HepG2 (cell line): ENCODE results near the gene CCDC175. TPM values are rescaled to one million over a fixed set of nuclear protein-coding genes. Genes with fewer than 3 reads are reported as not detected.

Experiments used
- ATAC-seq: fragments of 200-7000 bp; cut with Tn5 transposase; 3 replicates; pipeline ENCODE4 v1.9.1; 2020; ENCODE audit warnings: mild to moderate bottlenecking, moderate library complexity
- BruUV-seq: library from RNA; stranded (reverse); fragments of 400-500 nt; replicated peaks from 2 replicates; lab custom pipeline; 2021; lab: Mats Ljungman, UMichigan
- CTCF ChIA-PET: fragments of 300-600 bp; formaldehyde crosslinking; extraction: SDS; loops from one replicate; lab custom pipeline; 2021; ENCODE audit warnings: low total read pairs, inconsistent platforms, low intra/inter-chr PET ratio; lab: Yijun Ruan, JAX
- POLR2A ChIA-PET: fragments of 350-600 bp; sonication (Branson Sonifier 250); formaldehyde crosslinking; loops from one replicate; lab custom pipeline; 2020; ENCODE audit warnings: antibody characterized with exemption, inconsistent platforms; lab: Yijun Ruan, JAX
- DNase-seq: peaks from one replicate; pipeline ENCODE4 v3.0.0-alpha.2; 2015; ENCODE audit warnings: low spot score
- FAIRE-seq: peaks from 3 replicates; lab custom pipeline; 2011; peaks lifted over from hg19 to GRCh38; lab: Jason Lieb, UNC
- H2AFZ ChIP-seq: one replicate; pipeline ENCODE4 v1.6.1; 2011; ENCODE audit warnings: low read length, inconsistent platforms
- H3K27ac ChIP-seq: fragments of 300-600 bp; 3 replicates; pipeline ENCODE4 v1.8.0; 2011; ENCODE audit warnings: mixed run types, mild to moderate bottlenecking, mixed read lengths, low read length, inconsistent platforms; ENCODE audit not compliant: insufficient read depth; ENCODE audit errors: extremely low read length
- H3K27me3 ChIP-seq, 2 experiments: fragments of 200-600 bp in 1 of 2; 2 replicates in 1 of 2; 3 replicates in 1 of 2; pipeline versions ENCODE4 v1.6.0 to v1.8.0; 2011; ENCODE audit warnings: low read length in 2 of 2, mild to moderate bottlenecking in 2 of 2, moderate library complexity in 2 of 2, inconsistent platforms in 1 of 2; ENCODE audit not compliant: insufficient read depth in 2 of 2, control insufficient read depth in 1 of 2
- H3K36me3 ChIP-seq, 2 experiments: fragments of 200-600 bp in 1 of 2; replicated peaks in 1 of 2; 2 replicates in 1 of 2; 3 replicates in 1 of 2; pipeline versions ENCODE4 v1.5.1 to v1.8.0; 2011; ENCODE audit warnings: low read length in 2 of 2, inconsistent platforms in 1 of 2; ENCODE audit not compliant: insufficient read depth in 2 of 2, control insufficient read depth in 1 of 2
- H3K4me1 ChIP-seq: 2 replicates; pipeline ENCODE4 v1.5.1; 2012; ENCODE audit warnings: low read length, inconsistent platforms; ENCODE audit not compliant: insufficient read depth
- H3K4me2 ChIP-seq: 2 replicates; pipeline ENCODE4 v1.6.0; 2011; ENCODE audit warnings: low read depth, low read length, inconsistent platforms
- H3K4me3 ChIP-seq, 3 experiments: fragments of 200-600 bp in 1 of 3; sonication (generic), shearing (Covaris generic) in 1 of 3; replicated peaks in 1 of 3; 2 replicates each; pipeline ENCODE4 v1.5.1; 2011 to 2016; ENCODE audit warnings: low read length in 3 of 3, inconsistent platforms in 2 of 3, low read depth in 2 of 3, mild to moderate bottlenecking in 2 of 3, control low read depth in 1 of 3, mixed read lengths in 1 of 3; ENCODE audit not compliant: insufficient read depth in 1 of 3
- H3K79me2 ChIP-seq: one replicate; pipeline ENCODE4 v1.6.1; 2011; ENCODE audit warnings: low read length, inconsistent platforms; ENCODE audit not compliant: insufficient read depth
- H3K9ac ChIP-seq: 2 replicates; pipeline ENCODE4 v1.6.0; 2011; ENCODE audit warnings: mild to moderate bottlenecking, low read depth, low read length, inconsistent platforms; ENCODE audit not compliant: insufficient read depth
- H3K9me3 ChIP-seq: 2 replicates; pipeline ENCODE4 v1.5.1; 2012; ENCODE audit warnings: mild to moderate bottlenecking, low read length
- H4K20me1 ChIP-seq: 2 replicates; pipeline ENCODE4 v1.6.0; 2011; ENCODE audit warnings: inconsistent platforms, mild to moderate bottlenecking, low read length, moderate library complexity; ENCODE audit not compliant: insufficient read depth
- ASH2L ChIP-seq: fragments of 300-600, 200-600 bp; sonication (generic); IDR thresholded peaks from 2 replicates; pipeline ENCODE4 v1.7.0; 2017; ENCODE audit warnings: low read depth, mild to moderate bottlenecking, moderate library complexity, mixed read lengths, low read length; ENCODE audit not compliant: insufficient read length
- FOXC1 ChIP-seq: sonication (generic); formaldehyde crosslinking; IDR thresholded peaks from 2 replicates; pipeline ENCODE4 v1.8.0; 2022; ENCODE audit warnings: mild to moderate bottlenecking, missing genetic modification reagents, borderline replicate concordance
- HNRNPLL ChIP-seq: fragments of 200-400 bp; formaldehyde crosslinking; IDR thresholded peaks from 2 replicates; pipeline ENCODE4 v1.6.1; 2017; ENCODE audit warnings: mild to moderate bottlenecking, low read depth, low read length; ENCODE audit not compliant: poor library complexity, severe bottlenecking
- KMT2A ChIP-seq: sonication (generic); formaldehyde crosslinking; IDR thresholded peaks from 2 replicates; pipeline ENCODE4 v1.4.0; 2020; ENCODE audit warnings: missing genetic modification reagents
- KMT2B ChIP-seq: IDR thresholded peaks from 2 replicates; pipeline ENCODE4 v1.6.1; 2016; ENCODE audit warnings: missing genetic modification reagents, missing compliant biosample characterization
- MXI1 ChIP-seq: IDR thresholded peaks from 3 replicates; pipeline ENCODE4 v1.6.1; 2012; ENCODE audit warnings: low read depth, low read length, inconsistent platforms, borderline replicate concordance
- NONO ChIP-seq, 2 experiments: fragments of 450-650 bp in 1 of 2; sonication (generic) in 1 of 2; formaldehyde crosslinking in 1 of 2; IDR thresholded peaks in 1 of 2; conservative IDR thresholded peaks in 1 of 2; 2 replicates each; pipeline versions ENCODE4 v1.6.1 to v1.8.0; 2017 to 2022; ENCODE audit warnings: mild to moderate bottlenecking in 1 of 2, missing genetic modification reagents in 1 of 2, moderate library complexity in 1 of 2
- NR2C2 ChIP-seq: sonication (generic); formaldehyde crosslinking; IDR thresholded peaks from 2 replicates; pipeline ENCODE4 v1.4.0; 2020; ENCODE audit warnings: missing genetic modification reagents, mild to moderate bottlenecking, moderate library complexity, borderline replicate concordance
- NR2F1 ChIP-seq, 2 experiments: fragments of 450-650 bp in 1 of 2; formaldehyde crosslinking in 1 of 2; IDR thresholded peaks; 2 replicates each; pipeline versions ENCODE4 v1.5.0 to v1.6.1; 2016 to 2020; ENCODE audit warnings: mild to moderate bottlenecking in 1 of 2, missing compliant biosample characterization in 1 of 2, missing genetic modification reagents in 1 of 2, moderate library complexity in 1 of 2
- PLSCR1 ChIP-seq: sonication (generic); formaldehyde crosslinking; IDR thresholded peaks from 2 replicates; pipeline ENCODE4 v1.5.0; 2020; ENCODE audit warnings: missing genetic modification reagents, mild to moderate bottlenecking, borderline replicate concordance
- RXRA ChIP-seq: sonication (generic); formaldehyde crosslinking; IDR thresholded peaks from 2 replicates; pipeline ENCODE4 v1.5.1; 2020; ENCODE audit warnings: missing genetic modification reagents
- SMAD9 ChIP-seq: sonication (generic); formaldehyde crosslinking; IDR thresholded peaks from 2 replicates; pipeline ENCODE4 v1.5.1; 2020; ENCODE audit warnings: mild to moderate bottlenecking, missing genetic modification reagents
- ZBED4 ChIP-seq: sonication (generic); formaldehyde crosslinking; IDR thresholded peaks from 2 replicates; pipeline ENCODE4 v1.4.0; 2020; ENCODE audit warnings: missing genetic modification reagents, borderline replicate concordance
- ZBTB7B ChIP-seq: sonication (generic); formaldehyde crosslinking; IDR thresholded peaks from 2 replicates; pipeline ENCODE4 v1.4.0; 2020; ENCODE audit warnings: missing genetic modification reagents
- ZKSCAN8 ChIP-seq: IDR thresholded peaks from 2 replicates; pipeline ENCODE4 v1.6.1; 2016; ENCODE audit warnings: borderline replicate concordance, missing genetic modification reagents, missing compliant biosample characterization
- ZNF136 ChIP-seq: sonication (generic); formaldehyde crosslinking; IDR thresholded peaks from 2 replicates; pipeline ENCODE4 v1.8.1; 2022; ENCODE audit warnings: low read depth, mild to moderate bottlenecking, moderate library complexity, missing genetic modification reagents
- WGBS: methylation state at CpG from one replicate; pipeline ENCODE4 v1.1.6; 2017; ENCODE audit warnings: low lambda C conversion rate; 5-methylcytosine and 5-hydroxymethylcytosine counted together
- in situ Hi-C: cut with HindIII; loops from 2 replicates; pipeline ENCODE4 v1.10.0; 2017; ENCODE audit warnings: low pct_unique_long_range_greater_than_20kb; ENCODE audit not compliant: extremely low pct_ligation_motif_present
- intact Hi-C: fragments of 100-400 bp; cut with micrococcal nuclease; formaldehyde crosslinking; loops from one replicate; pipeline ENCODE4 v1.10.0; 2022; ENCODE audit not compliant: unreplicated experiment
- polyA plus RNA-seq, 8 experiments: library from polyadenylated mRNA; depleted of rRNA in 3 of 8; stranded (reverse) in 7 of 8; unstranded in 1 of 8; fragments of >200 nt; fragmentation: Illumina TruSeq in 4 of 8; extraction: Trizol in 4 of 8; gene quantifications; 2 replicates each; pipeline versions ENCODE4 v1.2.1 to v1.2.3, GENCODE V29; 2011 to 2016; ENCODE audit warnings: low read depth in 4 of 8, missing spikeins in 1 of 8, mixed read lengths in 1 of 8; ENCODE audit not compliant: insufficient read depth in 1 of 8
- total RNA-seq, 5 experiments: library from RNA; depleted of rRNA; stranded (reverse); fragments of >200 nt; fragmentation: Illumina TruSeq; extraction: Trizol; gene quantifications; 2 replicates each; pipeline ENCODE4 v1.2.3, GENCODE V29; 2016; ENCODE audit warnings: low read depth in 1 of 5

Gene CCDC175
- total and polyA plus RNA-seq, 2 of the 13 experiments (the other 11 are each of a cell fraction or from before 2014, with no cell fraction given): not detected

- in situ Hi-C loops (no loop called here), intact Hi-C loops (loop anchor here (1.0 kb wide), 1 partner anchor 19 kb away; the partner anchor contains the start of gene GPR135)
- H3K4me3 ChIP-seq: peak overlapping the region; percentile 78 to 87 (median 83)
- peak overlapping the region; percentile 96 for H3K27ac ChIP-seq
- peaks cover 5 to 6% of the 10 kb centered on the region in 2 experiments; a peak in 3 of 5 replicates for H3K36me3 ChIP-seq
- CTCF ChIA-PET: no interaction called here
- peak overlapping the region; percentile 79 for H2AFZ ChIP-seq
- peak overlapping the region; percentile 57 for H3K4me2 ChIP-seq
- peaks cover 47% of the 10 kb centered on the region for H3K79me2 ChIP-seq
- peak; percentile 71 for ATAC-seq
- H3K27me3 ChIP-seq: peaks cover 0 to 4% of the 10 kb centered on the region in 2 experiments; a peak in 1 of 5 replicates
- no peak for FAIRE-seq
- peaks cover 46% of the 10 kb centered on the region for H3K4me1 ChIP-seq
- TSS peak; percentile 72 for BruUV-seq
- H3K9ac ChIP-seq: peak overlapping the region; percentile 97
- WGBS: 2% methylated on average over 20 of the region's 32 CpGs
- no peak for DNase-seq
- peaks cover 12% of the 10 kb centered on the region for H4K20me1 ChIP-seq
- no peaks in the 10 kb centered on the region for H3K9me3 ChIP-seq
- POLR2A ChIA-PET: interaction anchor here (0.5 to 1.7 kb wide), 13 partner anchors 9 to 1186 kb away, joined by 3 to 18 read pairs (median 4); partner anchors contain the start of genes ARID4A, GPR135, KIAA0586 and LRRC9
- TF ChIP-seq ASH2L (peak; percentile 68), NR2F1 (CRISPR knock-in tag; IDR thresholded peaks at IDR 0.05) (peak in 1 of 2 experiments; percentile 57; a peak in 1 of 4 replicates), SMAD9 (0 out of 2 replicates have a peak, but pooled peaks have one; percentile 10), MXI1 (peak; percentile 40; the same call in 2 of the 3 replicates), KMT2B (CRISPR knock-in tag) (0 out of 2 replicates have a peak, but pooled peaks have one; percentile 11), KMT2A (0 out of 2 replicates have a peak, but pooled peaks have one; percentile 69), ZBTB7B (CRISPR knock-in tag) (peak; percentile 74), RXRA (CRISPR knock-in tag) (0 out of 2 replicates have a peak, but pooled peaks have one; percentile 2), ZNF136 (no peak), NR2C2 (CRISPR knock-in tag) (0 out of 2 replicates have a peak, but pooled peaks have one; percentile 39), ZKSCAN8 (0 out of 2 replicates have a peak, but pooled peaks have one; percentile 16), HNRNPLL (peak; percentile 85), PLSCR1 (CRISPR knock-in tag) (0 out of 2 replicates have a peak, but pooled peaks have one; percentile 7), ZBED4 (CRISPR knock-in tag) (0 out of 2 replicates have a peak, but pooled peaks have one; percentile 7), NONO (IDR thresholded peaks at IDR 0.05) (no peak), NONO (CRISPR knock-in tag; conservative IDR thresholded peaks at IDR 0.05) (no peak), FOXC1 (CRISPR knock-in tag) (no peak)
Measured at GRCh38 chr14:59484639-59485175, 91.9 kb downstream of the CCDC175 start.
